HG02588 (cell line): ENCODE results near the gene TCF19.
"Not testable (repeated sequence)": the region's sequence is repeated elsewhere in the genome, so short reads cannot be mapped to it uniquely, and the experiment has no call there.

Experiments
- ATAC-seq: cut with Tn5 transposase; IDR thresholded peaks from one replicate; pipeline ENCODE4 v1.9.1; 2021; ENCODE audit warnings: mild to moderate bottlenecking, moderate library complexity; ENCODE audit not compliant: unreplicated experiment

Gene TCF19

DNA sequence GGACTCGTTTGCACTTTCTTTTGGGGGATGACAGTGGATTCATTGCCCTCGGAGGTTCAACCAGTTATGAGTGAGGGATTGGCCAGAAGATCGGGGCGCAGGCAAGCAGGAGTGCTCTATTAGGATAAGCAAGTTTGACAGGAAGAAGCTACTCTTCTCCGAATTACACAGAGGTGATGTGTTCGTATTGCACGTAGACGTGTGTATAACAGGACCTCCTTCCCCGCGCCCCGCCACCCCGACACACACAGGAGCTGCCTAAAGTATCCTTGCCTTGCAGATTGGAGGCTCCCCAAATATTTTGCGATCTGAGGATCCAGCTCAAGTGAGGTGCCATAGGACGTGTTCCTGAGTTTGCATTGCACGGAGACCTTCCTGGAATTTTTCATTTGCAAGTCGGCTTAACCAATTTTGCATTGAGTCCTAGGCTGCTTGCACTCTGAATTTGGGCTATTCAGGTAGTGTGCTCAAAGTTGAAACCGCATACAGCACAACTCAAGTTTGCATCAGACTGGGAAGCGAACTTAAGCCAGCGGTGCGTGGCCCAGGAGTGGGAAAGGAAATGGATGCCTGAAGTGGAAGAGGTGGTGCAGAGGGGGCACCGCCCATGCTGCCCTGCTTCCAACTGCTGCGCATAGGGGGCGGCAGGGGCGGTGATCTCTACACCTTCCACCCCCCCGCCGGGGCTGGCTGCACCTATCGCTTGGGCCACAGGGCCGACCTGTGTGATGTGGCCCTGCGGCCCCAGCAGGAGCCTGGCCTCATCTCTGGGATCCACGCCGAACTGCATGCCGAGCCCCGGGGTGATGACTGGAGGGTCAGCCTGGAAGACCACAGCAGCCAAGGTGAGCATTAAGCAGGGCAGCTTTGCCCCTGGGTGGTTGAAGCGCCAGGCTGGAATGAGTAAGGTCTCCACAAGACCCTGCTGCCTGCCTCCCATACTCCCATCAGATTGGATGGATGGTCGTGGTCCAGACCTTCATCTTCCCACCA is 770 bp downstream of the TCF19 start:
- ATAC-seq, result no peak

DNA sequence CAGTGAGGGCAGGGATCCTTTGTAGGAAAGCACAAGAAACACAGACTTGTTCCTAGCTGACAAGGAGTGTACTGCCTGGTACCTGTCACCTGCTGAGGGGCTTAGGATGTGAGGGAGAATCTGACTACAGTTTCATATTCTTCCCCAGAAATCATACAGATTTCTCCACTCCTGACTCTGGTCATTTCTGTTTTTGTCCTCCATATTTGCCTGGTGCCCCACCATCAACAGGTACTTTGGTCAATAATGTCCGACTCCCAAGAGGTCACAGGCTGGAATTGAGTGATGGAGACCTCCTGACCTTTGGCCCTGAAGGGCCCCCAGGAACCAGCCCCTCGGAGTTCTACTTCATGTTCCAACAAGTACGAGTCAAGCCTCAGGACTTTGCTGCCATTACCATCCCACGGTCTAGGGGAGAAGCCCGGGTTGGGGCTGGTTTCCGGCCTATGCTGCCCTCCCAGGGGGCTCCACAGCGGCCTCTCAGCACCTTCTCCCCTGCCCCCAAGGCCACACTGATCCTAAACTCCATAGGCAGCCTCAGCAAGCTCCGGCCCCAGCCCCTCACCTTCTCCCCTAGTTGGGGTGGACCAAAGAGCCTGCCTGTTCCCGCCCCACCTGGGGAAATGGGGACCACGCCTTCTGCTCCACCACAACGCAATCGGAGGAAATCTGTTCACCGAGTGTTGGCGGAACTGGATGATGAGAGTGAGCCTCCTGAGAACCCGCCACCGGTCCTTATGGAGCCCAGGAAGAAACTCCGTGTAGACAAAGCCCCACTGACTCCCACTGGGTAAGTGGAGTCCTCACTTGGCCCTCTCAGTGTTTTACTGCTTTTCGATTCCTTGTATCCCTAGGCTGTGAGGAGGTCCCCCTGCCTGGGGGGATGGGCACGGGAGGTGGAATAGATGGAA is 3.1 kb downstream of the TCF19 start:
- ATAC-seq, result no peak

GRCh38 chr6:31162463-31163165 is 4.2 kb downstream of the TCF19 start:
- ATAC-seq, result no peak

DNA sequence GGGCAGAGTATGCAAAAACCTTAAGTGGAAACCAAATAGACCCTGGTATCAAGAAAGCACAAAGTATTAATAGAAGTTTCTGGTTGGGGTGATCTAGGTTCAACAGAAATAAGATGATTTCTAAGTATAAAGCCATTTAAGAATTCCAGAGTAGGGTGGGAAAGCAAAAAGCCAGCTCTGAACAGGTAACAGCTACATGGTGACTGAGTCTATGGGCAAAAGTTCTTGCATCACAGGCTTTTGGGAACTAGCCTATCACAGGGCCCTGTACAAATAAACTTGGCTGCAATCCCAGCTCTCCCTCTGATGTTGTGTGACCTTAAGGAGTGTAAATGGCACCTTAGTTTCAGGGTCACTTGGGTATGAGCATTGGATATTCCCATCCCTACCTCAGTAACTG is 5.5 kb downstream of the TCF19 start:
- ATAC-seq, result no peak

- ATAC-seq, result not testable (repeated sequence)
These were observed 6.2 kb downstream of the TCF19 start for GRCh38 chr6:31164475-31165063.

DNA sequence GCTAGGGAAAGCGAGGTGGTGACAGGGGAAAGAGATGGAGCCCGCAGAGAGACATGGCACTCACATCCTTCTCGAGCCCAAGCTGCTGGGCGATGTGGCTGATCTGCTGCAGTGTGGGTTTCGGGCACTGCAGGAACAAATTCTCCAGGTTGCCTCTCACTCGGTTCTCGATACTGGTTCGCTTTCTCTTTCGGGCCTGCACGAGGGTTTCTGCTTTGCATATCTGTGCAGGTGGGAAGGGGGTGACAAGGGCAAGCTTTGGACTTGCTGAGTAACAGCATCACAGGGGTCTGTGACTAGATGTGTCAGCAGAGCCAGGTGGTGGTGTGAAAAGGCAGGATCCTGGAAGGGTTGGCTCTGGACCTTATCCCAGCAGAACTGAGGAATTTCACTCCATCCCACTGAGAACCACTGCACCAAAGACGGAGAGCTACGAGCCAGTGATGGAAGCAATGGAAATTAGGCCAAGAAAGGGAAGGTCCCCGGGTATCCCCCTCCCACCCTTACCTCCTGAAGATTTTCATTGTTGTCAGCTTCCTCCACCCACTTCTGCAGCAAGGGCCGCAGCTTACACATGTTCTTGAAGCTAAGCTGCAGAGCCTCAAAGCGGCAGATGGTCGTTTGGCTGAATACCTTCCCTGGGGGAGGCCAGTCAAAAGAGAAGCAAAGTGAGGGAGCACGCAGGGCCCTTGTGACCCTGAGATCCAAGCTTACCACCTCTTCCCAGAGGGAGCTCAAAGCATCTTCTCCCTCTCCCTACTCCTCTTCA is 6.9 kb downstream of the TCF19 start:
- ATAC-seq, result not testable (repeated sequence)

DNA sequence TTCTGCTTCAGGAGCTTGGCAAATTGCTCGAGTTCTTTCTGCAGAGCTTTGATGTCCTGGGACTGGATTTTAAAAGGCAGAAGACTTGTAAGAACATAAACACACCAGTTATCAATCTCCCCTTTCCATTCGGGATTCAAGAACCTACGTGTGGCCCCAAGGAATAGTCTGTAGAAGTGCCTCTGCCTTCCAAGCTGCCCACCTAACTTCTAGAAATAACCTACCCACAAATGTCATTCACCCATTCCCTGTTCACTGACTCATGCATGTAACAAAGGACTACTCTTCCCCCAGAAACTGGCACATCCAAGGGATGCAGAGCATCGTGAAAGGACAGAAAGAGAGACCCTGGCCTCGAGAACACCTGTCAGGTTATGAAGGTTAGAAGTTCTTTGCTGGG is 7.6 kb downstream of the TCF19 start:
- no peak for ATAC-seq

DNA sequence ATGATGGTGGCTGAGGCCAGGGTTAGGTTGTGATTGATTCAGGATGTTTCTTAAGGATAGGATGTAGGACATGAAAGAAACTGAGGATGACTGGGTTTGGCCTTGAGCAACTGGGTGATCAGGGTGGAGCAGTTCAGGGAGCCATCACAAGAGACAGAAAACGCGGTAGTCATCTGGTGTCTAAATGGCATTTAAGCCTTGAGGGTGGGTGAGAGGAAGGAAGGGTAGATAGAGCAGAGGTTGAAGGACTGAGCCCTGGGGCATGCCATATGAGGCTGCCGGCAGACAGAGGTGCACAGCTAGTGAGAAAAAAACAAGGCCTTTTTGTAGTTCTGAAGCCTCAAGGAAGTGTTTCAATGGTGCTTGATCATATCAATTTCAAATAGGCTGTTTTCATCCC is 10.2 kb downstream of the TCF19 start:
- no peak for ATAC-seq

GRCh38 chr6:31169123-31169857 is 10.9 kb downstream of the TCF19 start:
- ATAC-seq, result no peak

DNA sequence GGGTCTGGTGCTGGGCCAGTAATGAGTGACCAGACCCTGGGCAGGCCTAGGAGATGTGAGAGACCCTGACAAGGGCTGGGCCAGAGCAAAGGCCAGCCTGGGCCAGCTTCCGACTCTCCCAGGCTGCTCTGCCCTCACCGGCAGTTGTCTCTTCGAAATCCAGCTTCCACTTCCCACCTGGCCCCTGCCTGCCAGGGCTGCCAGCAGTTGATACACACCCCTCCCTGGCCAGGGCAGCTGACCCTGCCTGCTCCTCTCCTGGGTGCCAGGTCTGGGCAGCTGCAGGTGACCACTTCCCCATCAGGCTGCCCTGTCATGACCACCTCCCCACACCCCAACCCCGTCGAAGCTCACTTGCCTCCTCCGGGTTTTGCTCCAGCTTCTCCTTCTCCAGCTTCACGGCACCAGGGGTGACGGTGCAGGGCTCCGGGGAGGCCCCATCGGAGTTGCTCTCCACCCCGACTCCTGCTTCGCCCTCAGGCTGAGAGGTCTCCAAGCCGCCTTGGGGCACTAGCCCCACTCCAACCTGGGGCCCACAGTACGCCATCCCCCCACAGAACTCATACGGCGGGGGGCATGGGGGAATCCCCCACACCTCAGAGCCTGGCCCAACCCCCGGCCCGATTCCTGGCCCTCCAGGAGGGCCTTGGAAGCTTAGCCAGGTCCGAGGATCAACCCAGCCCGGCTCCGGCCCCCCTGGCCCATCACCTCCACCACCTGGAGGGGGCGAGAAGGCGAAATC is 11.6 kb downstream of the TCF19 start:
- ATAC-seq, result not testable (repeated sequence)

DNA sequence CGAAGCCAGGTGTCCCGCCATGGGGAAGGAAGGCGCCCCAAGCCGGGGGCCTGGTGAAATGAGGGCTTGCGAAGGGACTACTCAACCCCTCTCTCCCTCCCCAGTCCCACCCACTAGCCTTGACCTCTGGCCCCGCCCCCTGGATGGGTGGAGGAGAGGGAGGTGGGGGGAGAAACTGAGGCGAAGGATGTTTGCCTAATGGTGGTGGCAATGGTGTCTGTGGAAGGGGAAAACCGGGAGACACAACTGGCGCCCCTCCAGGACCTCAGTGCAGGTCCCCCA is 12.2 kb downstream of the TCF19 start, which contains the start of gene POU5F1:
POU5F1 (minus strand) TSS at position 83 of the 282 bp plus-strand sequence; CDS start at position 21, 62 bp downstream.
- no peak for ATAC-seq

GRCh38 chr6:31170987-31171671 is 12.7 kb downstream of the TCF19 start:
- ATAC-seq, result no peak

GRCh38 chr6:31171931-31172905 is 13.8 kb downstream of the TCF19 start:
- ATAC-seq, result no peak

DNA sequence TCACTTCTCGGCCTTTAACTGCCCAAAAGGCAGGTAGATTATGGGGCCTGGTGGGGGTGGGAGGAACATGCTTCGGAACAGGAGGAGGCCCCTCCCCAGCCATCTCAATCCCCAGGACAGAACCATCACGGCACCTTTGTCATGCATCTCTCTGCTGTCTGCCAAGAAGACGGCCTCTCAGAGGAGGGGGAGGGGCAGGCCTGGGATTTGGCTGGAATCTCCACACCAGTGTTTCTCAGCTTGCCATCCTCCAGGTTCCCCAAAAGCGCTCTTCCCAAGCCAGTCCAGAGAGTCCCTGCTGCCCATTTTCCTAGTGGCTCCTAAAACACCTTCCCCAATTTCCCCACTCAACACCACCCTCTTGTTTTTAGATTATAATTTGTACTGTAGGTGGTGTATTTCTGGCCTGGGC is 14.6 kb downstream of the TCF19 start:
- no peak for ATAC-seq

DNA sequence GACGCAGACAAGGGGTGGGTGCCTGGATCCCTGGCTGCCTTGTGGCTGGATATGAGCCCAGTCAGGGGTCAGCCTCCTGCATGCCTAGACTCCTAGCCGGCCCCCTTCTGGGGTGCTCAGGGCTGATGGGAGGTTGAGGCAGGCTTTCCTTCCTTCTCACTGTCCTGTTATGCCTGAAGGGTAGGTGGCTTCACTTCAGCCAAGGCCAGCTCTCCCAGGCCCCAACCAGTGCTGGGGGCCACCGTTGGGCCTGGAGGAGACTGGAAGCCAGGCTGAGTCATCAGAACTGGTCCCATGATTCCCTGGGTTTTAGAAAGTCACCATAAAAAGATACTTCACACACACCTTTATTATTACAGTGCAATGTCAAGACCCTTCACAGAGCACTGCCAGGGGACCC is 15.0 kb downstream of the TCF19 start:
- no peak for ATAC-seq

- ATAC-seq, result no peak
These were observed 16.0 kb downstream of the TCF19 start for GRCh38 chr6:31174378-31174777.

DNA sequence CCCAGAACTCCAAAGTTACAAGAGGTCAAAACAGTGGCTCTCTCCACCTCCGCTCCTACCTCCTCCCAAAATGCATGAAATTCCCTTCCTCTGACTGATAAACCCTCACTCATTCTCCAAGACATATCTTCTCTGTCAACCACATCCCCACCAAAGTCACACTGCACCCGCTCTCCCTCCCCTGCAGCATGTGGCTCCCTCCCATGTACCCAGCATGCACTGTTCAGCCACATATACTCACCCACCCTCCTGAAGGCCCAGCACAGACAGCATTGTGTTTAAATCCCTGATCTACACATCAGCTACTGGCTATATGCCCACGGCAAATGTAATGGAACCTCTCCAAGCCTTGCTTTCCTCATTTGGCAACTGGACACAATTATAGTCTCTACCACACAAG is 17.6 kb downstream of the TCF19 start:
- ATAC-seq, result no peak
